Neural progenitor cell (in vitro differentiated cells): ENCODE measurements around the gene LGMN.

Experiments used
- CTCF ChIP-seq: fragments of 200-600 bp; sonication (generic); IDR thresholded peaks from 2 replicates; pipeline ENCODE4 v1.5.1; 2017; ENCODE audit warnings: antibody characterized with exemption, mild to moderate bottlenecking
- EZH2 ChIP-seq: fragments of 200-600 bp; sonication (generic); IDR thresholded peaks from 2 replicates; pipeline ENCODE4 v1.6.1; 2017; ENCODE audit warnings: antibody characterized with exemption, mild to moderate bottlenecking, moderate library complexity

- TF ChIP-seq CTCF: no peak
- TF ChIP-seq EZH2: no peak
Observed at GRCh38 chr14:92696366-92696765, 52.1 kb downstream of the LGMN start.
